DOHH2 (cell line): ENCODE results near the gene ASAH2.

Experiments
- H3F3A ChIP-seq: fragments of 200-600 bp; sonication (generic), shearing (Covaris generic); 2 replicates; pipeline ENCODE4 v1.6.0; 2016; ENCODE audit warnings: antibody characterized with exemption, mild to moderate bottlenecking; ENCODE audit not compliant: control insufficient read depth, insufficient read depth
- H3K27ac ChIP-seq: fragments of 200-600 bp; sonication (generic); 2 replicates; pipeline ENCODE4 v1.5.1; 2014; ENCODE audit warnings: low read depth, mild to moderate bottlenecking, low read length, moderate library complexity
- H3K27me3 ChIP-seq: fragments of 200-600 bp; sonication (generic); 2 replicates; pipeline ENCODE4 v1.6.1; 2014; ENCODE audit warnings: mild to moderate bottlenecking, low read length, mixed read lengths; ENCODE audit not compliant: control insufficient read depth
- H3K36me3 ChIP-seq: fragments of 200-600 bp; sonication (generic); 2 replicates; pipeline ENCODE4 v1.6.1; 2014; ENCODE audit warnings: mild to moderate bottlenecking, low read length, moderate library complexity, mixed read lengths; ENCODE audit not compliant: control insufficient read depth
- H3K4me1 ChIP-seq: fragments of 200-600 bp; sonication (generic); 2 replicates; pipeline ENCODE4 v1.6.1; 2014; ENCODE audit warnings: mild to moderate bottlenecking, low read length, mixed read lengths; ENCODE audit not compliant: control insufficient read depth
- H3K4me2 ChIP-seq: fragments of 200-600 bp; sonication (generic); 2 replicates; pipeline ENCODE4 v1.6.0; 2014; ENCODE audit warnings: mild to moderate bottlenecking, low read length, moderate library complexity
- H3K4me3 ChIP-seq: fragments of 200-600 bp; sonication (generic); 2 replicates; pipeline ENCODE4 v1.5.1; 2014; ENCODE audit warnings: mild to moderate bottlenecking, low read length, mixed read lengths
- H3K79me2 ChIP-seq: fragments of 200-600 bp; sonication (generic); 2 replicates; pipeline ENCODE4 v1.6.1; 2014; ENCODE audit warnings: mild to moderate bottlenecking, low read length, mixed read lengths; ENCODE audit not compliant: control insufficient read depth
- H3K9me2 ChIP-seq: fragments of 200-600 bp; sonication (generic); replicated peaks from 2 replicates; pipeline ENCODE4 v1.6.1; 2014; ENCODE audit warnings: mild to moderate bottlenecking, low read length, mixed read lengths; ENCODE audit not compliant: control insufficient read depth
- H3K9me3 ChIP-seq: fragments of 200-600 bp; sonication (generic); 2 replicates; pipeline ENCODE4 v1.6.1; 2014; ENCODE audit warnings: antibody characterized with exemption, low read length, mixed read lengths; ENCODE audit not compliant: control insufficient read depth, insufficient read depth
- H4K20me1 ChIP-seq: fragments of 200-600 bp; sonication (generic); 2 replicates; pipeline ENCODE4 v1.6.0; 2014; ENCODE audit warnings: low read depth, mild to moderate bottlenecking, antibody characterized with exemption, low read length, moderate library complexity; ENCODE audit not compliant: control insufficient read depth, insufficient read depth
- EZH2phosphoT487 ChIP-seq: fragments of 200-600 bp; sonication (generic); IDR thresholded peaks from 2 replicates; pipeline ENCODE4 v1.6.1; 2017; ENCODE audit warnings: borderline replicate concordance, mild to moderate bottlenecking, antibody characterized with exemption, low read length, moderate library complexity, mixed read lengths
- TF ChIP-seq, protein P1 (sequence below): fragments of 200-600 bp; sonication (generic); IDR thresholded peaks from one replicate; pipeline ENCODE4 v1.5.1; 2014; ENCODE audit warnings: antibody characterized with exemption, mild to moderate bottlenecking, low read depth, low read length; ENCODE audit not compliant: poor library complexity, severe bottlenecking

Gene ASAH2

GRCh38 chr10:50251394-50251793 is at the start of gene ASAH2:
Gene ASAH2 (minus strand): TSS chr10:50251516. CDS start chr10:50248610, 2,906 bp downstream.
- no peaks in the 10 kb centered on the region for H3K4me1 ChIP-seq
- TF ChIP-seq, protein P1, sequence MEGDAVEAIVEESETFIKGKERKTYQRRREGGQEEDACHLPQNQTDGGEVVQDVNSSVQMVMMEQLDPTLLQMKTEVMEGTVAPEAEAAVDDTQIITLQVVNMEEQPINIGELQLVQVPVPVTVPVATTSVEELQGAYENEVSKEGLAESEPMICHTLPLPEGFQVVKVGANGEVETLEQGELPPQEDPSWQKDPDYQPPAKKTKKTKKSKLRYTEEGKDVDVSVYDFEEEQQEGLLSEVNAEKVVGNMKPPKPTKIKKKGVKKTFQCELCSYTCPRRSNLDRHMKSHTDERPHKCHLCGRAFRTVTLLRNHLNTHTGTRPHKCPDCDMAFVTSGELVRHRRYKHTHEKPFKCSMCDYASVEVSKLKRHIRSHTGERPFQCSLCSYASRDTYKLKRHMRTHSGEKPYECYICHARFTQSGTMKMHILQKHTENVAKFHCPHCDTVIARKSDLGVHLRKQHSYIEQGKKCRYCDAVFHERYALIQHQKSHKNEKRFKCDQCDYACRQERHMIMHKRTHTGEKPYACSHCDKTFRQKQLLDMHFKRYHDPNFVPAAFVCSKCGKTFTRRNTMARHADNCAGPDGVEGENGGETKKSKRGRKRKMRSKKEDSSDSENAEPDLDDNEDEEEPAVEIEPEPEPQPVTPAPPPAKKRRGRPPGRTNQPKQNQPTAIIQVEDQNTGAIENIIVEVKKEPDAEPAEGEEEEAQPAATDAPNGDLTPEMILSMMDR = no peak
- no peak for TF ChIP-seq EZH2phosphoT487

DNA sequence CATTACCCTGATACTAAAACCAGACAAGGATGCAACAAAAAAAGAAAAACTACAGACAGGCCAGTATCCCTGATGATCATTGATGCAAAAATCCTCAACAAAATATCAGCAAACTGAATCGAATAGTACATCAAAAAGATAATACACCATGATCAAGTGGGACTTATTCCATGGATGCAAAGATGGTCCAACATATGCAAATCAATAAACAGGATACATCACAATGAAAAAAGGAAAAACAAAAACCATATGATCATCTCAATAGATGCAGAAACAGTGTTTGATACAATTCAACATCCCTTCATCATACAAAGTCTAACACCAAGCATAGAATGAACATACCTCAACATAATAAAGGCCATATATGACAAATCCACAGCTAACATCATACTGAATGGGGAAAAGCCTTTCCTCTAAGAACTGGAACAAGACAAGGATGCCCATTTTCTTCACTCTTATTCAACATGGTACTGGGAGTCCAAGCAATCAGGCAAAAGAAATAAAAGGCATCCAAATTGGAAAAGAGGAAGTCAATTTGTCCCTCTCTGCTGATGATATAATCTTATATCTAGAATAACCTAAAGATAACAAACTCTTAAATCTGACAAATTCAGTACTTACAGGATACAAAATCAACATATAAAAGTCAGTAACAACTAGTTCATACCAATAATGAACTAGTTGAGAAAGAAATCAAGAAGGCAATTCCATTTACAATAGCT is 48.8 kb upstream of the ASAH2 start:
- H3K4me2 ChIP-seq = no peak overlapping the region
- H3K9me2 ChIP-seq = no peaks in the 10 kb centered on the region
- no peaks in the 10 kb centered on the region for H4K20me1 ChIP-seq
- H3K9me3 ChIP-seq = no peaks in the 10 kb centered on the region; the same call in 1 of the 2 replicates
- no peak overlapping the region for H3K4me3 ChIP-seq
- no peaks in the 10 kb centered on the region for H3K79me2 ChIP-seq
- no peaks in the 10 kb centered on the region for H3K27me3 ChIP-seq
- no peak overlapping the region for H3K27ac ChIP-seq
- H3K4me1 ChIP-seq = peaks cover 12% of the 10 kb centered on the region
- TF ChIP-seq EZH2phosphoT487 = no peak
- TF ChIP-seq, protein P1 = no peak
- H3K36me3 ChIP-seq = peaks cover 5% of the 10 kb centered on the region; the same call in 1 of the 2 replicates
- no peaks in the 10 kb centered on the region for H3F3A ChIP-seq

More at GRCh38 chr10:50251394-50251793, at the start of gene ASAH2:
- H3F3A ChIP-seq = no peaks in the 10 kb centered on the region
- no peaks in the 10 kb centered on the region for H4K20me1 ChIP-seq
- H3K36me3 ChIP-seq = no peaks in the 10 kb centered on the region
- no peaks in the 10 kb centered on the region for H3K9me3 ChIP-seq
- H3K4me2 ChIP-seq = no peak within 1 kb of the TSS
- no peak within 1 kb of the TSS for H3K4me3 ChIP-seq
- peaks cover 23% of the 10 kb centered on the region for H3K27me3 ChIP-seq
- H3K9me2 ChIP-seq = no peaks in the 10 kb centered on the region
- no peak within 1 kb of the TSS for H3K27ac ChIP-seq
- H3K79me2 ChIP-seq = no peaks in the 10 kb centered on the region

GRCh38 chr10:50295367-50295766 is 44.1 kb upstream of the ASAH2 start:
- Histone ChIP-seq H3K4me1 (no peaks in the 10 kb centered on the region), H3K27me3 (no peaks in the 10 kb centered on the region), H3K36me3 (no peaks in the 10 kb centered on the region), H3K9me2 (no peaks in the 10 kb centered on the region), H3K4me2 (no peak overlapping the region), H3K27ac (no peak overlapping the region), H3F3A (no peaks in the 10 kb centered on the region), H3K9me3 (no peaks in the 10 kb centered on the region; the same call in 1 of the 2 replicates), H3K4me3 (no peak overlapping the region), H3K79me2 (no peaks in the 10 kb centered on the region), H4K20me1 (no peaks in the 10 kb centered on the region)
- TF ChIP-seq, protein P1 = no peak
- no peak for TF ChIP-seq EZH2phosphoT487
